Measurements from ENCODE around the gene GUK1.

DNA sequence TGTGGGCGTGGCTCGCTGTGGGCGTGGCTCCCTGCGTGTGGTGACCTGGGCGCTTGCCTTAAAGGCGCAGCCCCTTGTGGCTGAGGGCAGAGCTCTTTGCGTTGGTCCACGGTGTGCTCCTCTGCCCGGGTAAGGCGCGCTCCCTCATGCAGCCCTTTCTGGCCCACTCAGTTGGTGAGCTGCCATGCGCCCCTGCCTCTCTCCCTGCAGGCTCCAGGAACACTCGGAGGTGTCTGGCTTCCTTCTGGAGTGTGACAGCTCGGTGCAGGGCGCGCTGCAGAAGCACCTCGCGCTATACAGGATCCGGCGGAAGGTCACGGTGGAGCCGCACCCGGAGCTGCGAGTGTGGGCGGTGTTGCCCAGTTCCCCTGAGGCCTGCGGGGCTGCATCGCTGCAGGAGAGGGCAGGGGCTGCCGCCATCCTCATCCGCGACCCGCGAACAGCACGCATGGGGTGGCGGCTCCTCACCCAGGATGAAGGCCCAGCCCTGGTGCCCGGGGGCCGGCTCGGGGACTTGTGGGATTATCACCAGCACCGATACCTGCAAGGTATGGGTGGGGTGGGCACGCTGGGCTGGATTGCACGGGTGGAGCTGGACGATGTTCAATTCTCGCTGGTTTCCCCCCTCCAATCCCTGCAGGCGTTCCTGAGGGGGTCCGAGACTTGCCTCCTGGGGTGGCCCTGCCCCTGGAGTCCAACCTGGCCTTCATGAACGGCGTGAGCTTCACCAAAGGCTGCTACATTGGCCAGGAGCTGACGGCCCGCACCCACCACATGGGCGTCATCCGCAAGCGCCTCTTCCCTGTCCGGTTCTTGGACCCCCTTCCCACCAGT is 34.6 kb downstream of the GUK1 start:
- TF ChIP-seq POLR2A (IDR thresholded peaks at IDR 0.05; ENCODE audit: low read depth, low read length) (no peak), POLR2AphosphoS5 (IDR thresholded peaks at IDR 0.05; ENCODE audit: low read depth, low read length) (no peak), TAF1 (IDR thresholded peaks at IDR 0.05; ENCODE audit: borderline replicate concordance, low read depth, low read length) (no peak)
